ENCODE results near the gene TMED1.
"Not testable (repeated sequence)": the region's sequence is repeated elsewhere in the genome, so short reads cannot be mapped to it uniquely, and the experiment has no call there.

TMED1 gene

GRCh38 chr19:10861103-10861651 is 25.2 kb upstream of the TMED1 start:
- peak in 1 of 2 experiments; percentile 43 for DNase-seq

- peak in 1 of 2 experiments; percentile 47 for DNase-seq
Observed at GRCh38 chr19:10858204-10858828, 22.3 kb upstream of the TMED1 start.

- DNase-seq, result not testable (repeated sequence)
Observed at GRCh38 chr19:10856899-10857298, 20.9 kb upstream of the TMED1 start.

GRCh38 chr19:10855879-10856522 is 20.0 kb upstream of the TMED1 start:
- DNase-seq, result peak in 1 of 2 experiments; percentile 29

- DNase-seq, result no peak
Observed at GRCh38 chr19:10854350-10855089, 18.5 kb upstream of the TMED1 start.

GRCh38 chr19:10852941-10853340 is 16.9 kb upstream of the TMED1 start:
- no peak for DNase-seq

- no peak for DNase-seq
Observed at GRCh38 chr19:10852098-10852800, 16.2 kb upstream of the TMED1 start.

GRCh38 chr19:10850631-10851030 is 14.6 kb upstream of the TMED1 start:
- DNase-seq, result no peak

- no peak for DNase-seq
Observed at GRCh38 chr19:10848230-10848856, 12.3 kb upstream of the TMED1 start, which contains the start of gene C19orf38. Gene C19orf38 (plus strand): TSS chr19:10848415. CDS start chr19:10848509, 94 bp downstream.

- DNase-seq, result no peak
Observed at GRCh38 chr19:10846500-10847202, 10.6 kb upstream of the TMED1 start.

- DNase-seq, result no peak
Observed at GRCh38 chr19:10842788-10843187, 6.8 kb upstream of the TMED1 start.

GRCh38 chr19:10839114-10840050 is 3.4 kb upstream of the TMED1 start:
- no peak for DNase-seq

- DNase-seq, result no peak
Observed at GRCh38 chr19:10838377-10838776, 2.4 kb upstream of the TMED1 start.

GRCh38 chr19:10837649-10838048 is 1.6 kb upstream of the TMED1 start:
- not testable (repeated sequence) for DNase-seq

GRCh38 chr19:10836479-10837330 is 693 bp upstream of the TMED1 start:
- DNase-seq, result peak in 1 of 2 experiments; percentile 94

- DNase-seq, result no peak
Observed at GRCh38 chr19:10835089-10835753, 791 bp downstream of the TMED1 start.

GRCh38 chr19:10832939-10833296 is 3.1 kb downstream of the TMED1 start:
- no peak for DNase-seq

GRCh38 chr19:10831987-10832938 is 3.7 kb downstream of the TMED1 start:
- DNase-seq, result no peak

Data from NCI-H524 (cell line).